Lower lobe of right lung (tissue), 2 donors: ENCODE results near the gene DACT2. TPM values are rescaled to one million over a fixed set of nuclear protein-coding genes. Genes with fewer than 3 reads are reported as not detected.

Source experiments
- ATAC-seq, 2 donors: fragments of 200-7000 bp; cut with Tn5 transposase; one replicate each; pipeline ENCODE4 v1.9.1; 2020 to 2022; ENCODE audit warnings: mild to moderate bottlenecking in 2 of 2, moderate library complexity in 2 of 2
- DNase-seq: peaks from one replicate; pipeline ENCODE4 v3.0.0-alpha.2; 2020
- H3K27ac ChIP-seq: fragments of 200-600 bp; one replicate; pipeline ENCODE4 v1.8.0; 2022
- H3K27me3 ChIP-seq: fragments of 200-600 bp; one replicate; pipeline ENCODE4 v1.8.0; 2022; ENCODE audit warnings: low read depth
- H3K36me3 ChIP-seq: fragments of 200-600 bp; one replicate; pipeline ENCODE4 v1.8.0; 2022; ENCODE audit warnings: mild to moderate bottlenecking
- H3K4me1 ChIP-seq: fragments of 200-600 bp; one replicate; pipeline ENCODE4 v1.8.0; 2022
- H3K4me3 ChIP-seq: fragments of 200-600 bp; one replicate; pipeline ENCODE4 v1.8.0; 2022; ENCODE audit warnings: mild to moderate bottlenecking
- H3K9me3 ChIP-seq: fragments of 200-600 bp; one replicate; pipeline ENCODE4 v1.8.0; 2022
- CTCF ChIP-seq: fragments of 200-600 bp; IDR thresholded peaks from one replicate; pipeline ENCODE4 v1.8.0; 2022; ENCODE audit warnings: antibody characterized with exemption, mild to moderate bottlenecking
- intact Hi-C: fragments of 100-400 bp; cut with DNase I; formaldehyde crosslinking; loops from one replicate; pipeline ENCODE4 v1.11.0; 2022
- total RNA-seq: library from RNA; stranded (reverse); fragmentation: NEBNext Ultra II Directional; extraction: Animal tissue kit (Norgen Biotek cat#: 25700); gene quantifications from one replicate; pipeline ENCODE4 v1.2.1, GENCODE V29; 2021
- donor health status: DM: no; HTN: yes; CAD: no; lungs with severe emphysema.

Gene DACT2
- total RNA-seq, 1 donor from 2014 or later: 2.4 TPM

- intact Hi-C loops: loop anchor here (10.0 kb wide), 1 partner anchor 518 kb away; no protein-coding TSS in a partner anchor
- Histone ChIP-seq H3K27me3 (peaks cover 23% of the 10 kb centered on the region), H3K36me3 (no peaks in the 10 kb centered on the region), H3K4me3 (no peak overlapping the region), H3K9me3 (no peaks in the 10 kb centered on the region), H3K4me1 (no peaks in the 10 kb centered on the region), H3K27ac (no peak overlapping the region)
- no peak for DNase-seq
- no peak for TF ChIP-seq CTCF
- no peak for ATAC-seq
Measured at GRCh38 chr6:168366473-168366872, 46.9 kb upstream of the DACT2 start.

- H3K9me3 ChIP-seq: no peaks in the 10 kb centered on the region
- DNase-seq (no peak), ATAC-seq (no peak)
- intact Hi-C loops: loop anchor here (10.0 kb wide), 1 partner anchor 519 kb away; no protein-coding TSS in a partner anchor
- TF ChIP-seq CTCF: no peak
- no peak overlapping the region for H3K4me3 ChIP-seq
- no peaks in the 10 kb centered on the region for H3K4me1 ChIP-seq
- H3K27ac ChIP-seq: no peak overlapping the region
- peaks cover 16% of the 10 kb centered on the region for H3K27me3 ChIP-seq
- H3K36me3 ChIP-seq: no peaks in the 10 kb centered on the region
Measured at GRCh38 chr6:168365422-168366165, 46.0 kb upstream of the DACT2 start.

GRCh38 chr6:168364793-168365421 is 45.3 kb upstream of the DACT2 start:
- H3K27ac ChIP-seq: no peak overlapping the region
- ATAC-seq: peak in 1 of 2 donors; percentile 14
- peaks cover 9% of the 10 kb centered on the region for H3K27me3 ChIP-seq
- intact Hi-C loops: loop anchor here (10.0 kb wide), 1 partner anchor 520 kb away; no protein-coding TSS in a partner anchor
- no peaks in the 10 kb centered on the region for H3K4me1 ChIP-seq
- no peak overlapping the region for H3K4me3 ChIP-seq
- DNase-seq: no peak
- H3K36me3 ChIP-seq: no peaks in the 10 kb centered on the region
- no peak for TF ChIP-seq CTCF
- no peaks in the 10 kb centered on the region for H3K9me3 ChIP-seq

GRCh38 chr6:168363811-168364792 is 44.5 kb upstream of the DACT2 start:
- Histone ChIP-seq H3K27ac (no peak overlapping the region), H3K4me1 (no peaks in the 10 kb centered on the region), H3K9me3 (no peaks in the 10 kb centered on the region), H3K27me3 (peaks cover 4% of the 10 kb centered on the region), H3K4me3 (no peak overlapping the region), H3K36me3 (no peaks in the 10 kb centered on the region)
- ATAC-seq (no peak), DNase-seq (no peak)
- no peak for TF ChIP-seq CTCF
- intact Hi-C loops: loop anchor here (10.0 kb wide), 1 partner anchor 521 kb away; no protein-coding TSS in a partner anchor

- no peak for ATAC-seq
- Histone ChIP-seq H3K9me3 (no peaks in the 10 kb centered on the region), H3K27ac (no peak overlapping the region), H3K4me1 (no peaks in the 10 kb centered on the region), H3K4me3 (no peak overlapping the region), H3K27me3 (no peaks in the 10 kb centered on the region), H3K36me3 (no peaks in the 10 kb centered on the region)
- intact Hi-C loops: loop anchor here (10.0 kb wide), 1 partner anchor 521 kb away; no protein-coding TSS in a partner anchor
- no peak for TF ChIP-seq CTCF
- DNase-seq: no peak
Measured at GRCh38 chr6:168363302-168363701, 43.7 kb upstream of the DACT2 start.
